ENCODE data around the gene SLC25A17. TPM values are rescaled to one million over a fixed set of nuclear protein-coding genes. Genes with fewer than 3 reads are reported as not detected.
"Not testable (repeated sequence)": the region's sequence is repeated elsewhere in the genome, so short reads cannot be mapped to it uniquely, and the experiment has no call there.

The SLC25A17 gene
- polyA plus RNA-seq, 10 donors = 17.6 to 28.5 (median 22.7) TPM

DNA sequence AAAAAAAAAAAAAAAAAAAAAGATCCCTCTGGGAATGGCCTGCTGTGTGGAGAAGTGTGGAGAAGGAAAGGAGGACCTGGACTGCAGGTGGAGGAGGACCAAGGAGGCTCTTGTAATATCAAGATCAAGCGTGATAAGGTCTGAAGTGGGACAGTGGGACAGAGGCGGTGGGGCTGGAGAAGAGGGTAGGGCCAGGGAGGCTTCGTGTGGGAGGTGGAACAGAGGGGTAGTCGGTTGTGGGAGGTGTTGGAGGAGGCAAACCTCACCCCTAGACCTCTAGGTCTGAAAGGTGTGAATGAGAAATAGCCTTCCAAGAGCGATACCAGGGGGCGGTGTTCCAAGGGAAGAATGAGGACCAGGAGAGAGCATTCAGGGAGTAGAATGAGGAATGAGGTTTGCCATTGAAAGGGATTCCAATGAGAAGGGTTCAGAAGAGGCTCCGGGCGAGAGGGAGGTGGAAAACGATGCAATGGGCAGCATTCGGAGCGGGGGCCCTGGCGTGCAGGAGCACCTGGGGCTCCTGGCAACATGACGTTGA lies 95.7 kb downstream of the SLC25A17 start:
- no peak for DNase-seq

GRCh38 chr22:40721266-40721665 lies 97.9 kb downstream of the SLC25A17 start:
- DNase-seq = peak in 2 of 3 donors; percentile 32 to 36

- no peak for DNase-seq
Measured at GRCh38 chr22:40720538-40721256, 98.4 kb downstream of the SLC25A17 start.

GRCh38 chr22:40720156-40720537 lies 99.0 kb downstream of the SLC25A17 start:
- DNase-seq = not testable (repeated sequence)

Other genes starting within 250 kb of the SLC25A17 start
- 10 to 100 TPM; 20.5 to 30.4 (median 25.6) TPM for gene MRTFA, start 182.6 kb downstream of the SLC25A17 start, polyA plus RNA-seq (ENCODE audit: insufficient read length in 10 of 10)
- under 1 TPM; 0.10 to 0.60 (median 0.31) TPM for gene MCHR1, start 139.9 kb downstream of the SLC25A17 start, polyA plus RNA-seq (ENCODE audit: insufficient read length in 10 of 10)
- gene ST13, start 37.3 kb upstream of the SLC25A17 start, polyA plus RNA-seq (ENCODE audit: insufficient read length in 10 of 10) = 100 to 1,000 TPM; 388 to 473 (median 435) TPM
- 10 to 100 TPM in 9 of 10 donors, 1 to 10 TPM in 1; 8.6 to 18.9 (median 12.3) TPM for gene XPNPEP3, start 37.8 kb upstream of the SLC25A17 start, polyA plus RNA-seq (ENCODE audit: insufficient read length in 10 of 10)
- gene DNAJB7, start 42.8 kb upstream of the SLC25A17 start, polyA plus RNA-seq (ENCODE audit: insufficient read length in 10 of 10) = under 1 TPM; 0.19 to 0.91 (median 0.32) TPM
- 10 to 100 TPM; 57.1 to 81.8 (median 64.0) TPM for gene RBX1, start 132.0 kb upstream of the SLC25A17 start, polyA plus RNA-seq (ENCODE audit: insufficient read length in 10 of 10)